IPS-NIHi7 (cell line): ENCODE results near the gene NUDCD3.

ENCODE experiments used
- DNase-seq: peaks from one replicate; pipeline ENCODE4 v3.0.0; 2012; ENCODE audit warnings: mixed read lengths; ENCODE audit errors: extremely low spot score

NUDCD3 gene

GRCh38 chr7:44401692-44402091 is 88.8 kb downstream of the NUDCD3 start:
- no peak for DNase-seq

- no peak for DNase-seq
Observed at GRCh38 chr7:44400033-44400511, 90.4 kb downstream of the NUDCD3 start.

GRCh38 chr7:44398953-44399574 is 91.4 kb downstream of the NUDCD3 start:
- DNase-seq = no peak

- DNase-seq = no peak
Observed at GRCh38 chr7:44398511-44398911, 91.9 kb downstream of the NUDCD3 start.

GRCh38 chr7:44396931-44397545 is 93.4 kb downstream of the NUDCD3 start:
- no peak for DNase-seq

- no peak for DNase-seq
Observed at GRCh38 chr7:44396496-44396895, 94.0 kb downstream of the NUDCD3 start.

GRCh38 chr7:44395067-44395466 is 95.4 kb downstream of the NUDCD3 start:
- no peak for DNase-seq

- no peak for DNase-seq
Observed at GRCh38 chr7:44394636-44395035, 95.8 kb downstream of the NUDCD3 start.

- no peak for DNase-seq
Observed at GRCh38 chr7:44394112-44394447, 96.4 kb downstream of the NUDCD3 start.

GRCh38 chr7:44393238-44394111 is 97.0 kb downstream of the NUDCD3 start:
- DNase-seq = no peak

GRCh38 chr7:44392618-44393010 is 97.8 kb downstream of the NUDCD3 start:
- no peak for DNase-seq

GRCh38 chr7:44391746-44392617 is 98.5 kb downstream of the NUDCD3 start:
- no peak for DNase-seq

- no peak for DNase-seq
Observed at GRCh38 chr7:44391171-44391570, 99.3 kb downstream of the NUDCD3 start.

- no peak for DNase-seq
Observed at GRCh38 chr7:44390701-44391100, 99.8 kb downstream of the NUDCD3 start.

- DNase-seq = no peak
Observed at GRCh38 chr7:44388089-44388970, 102.1 kb downstream of the NUDCD3 start.

- DNase-seq = no peak
Observed at GRCh38 chr7:44387389-44387788, 103.1 kb downstream of the NUDCD3 start.

GRCh38 chr7:44386139-44386913 is 104.1 kb downstream of the NUDCD3 start:
- no peak for DNase-seq

- no peak for DNase-seq
Observed at GRCh38 chr7:44385434-44386138, 104.9 kb downstream of the NUDCD3 start.
